Prostate gland (tissue), 2 donors: ENCODE data around the gene VPS37B. TPM values are rescaled to one million over a fixed set of nuclear protein-coding genes. Genes with fewer than 3 reads are reported as not detected.

Source experiments
- DNase-seq: peaks from one replicate; pipeline ENCODE4 v3.0.0-alpha.2; 2019; ENCODE audit warnings: low spot score
- H3K27ac ChIP-seq, 2 donors: fragments of 200-600 bp; sonication (generic); 2 replicates each; pipeline ENCODE4 v1.5.1; 2017 to 2019
- H3K27me3 ChIP-seq: fragments of 200-600 bp; sonication (generic); replicated peaks from 2 replicates; pipeline ENCODE4 v1.5.1; 2019; ENCODE audit not compliant: insufficient read depth
- H3K36me3 ChIP-seq, 2 donors: fragments of 200-600 bp; sonication (generic); 1 replicate in 1 of 2; 2 replicates in 1 of 2; pipeline versions ENCODE4 v1.5.1 to v1.8.1; 2017 to 2019
- H3K4me1 ChIP-seq: fragments of 200-600 bp; sonication (generic); replicated peaks from 2 replicates; pipeline ENCODE4 v1.5.1; 2019
- H3K4me3 ChIP-seq, 2 donors: fragments of 200-600 bp; sonication (generic); 2 replicates each; pipeline ENCODE4 v1.5.1; 2017 to 2019
- H3K9me3 ChIP-seq: fragments of 200-600 bp; sonication (generic); 2 replicates; pipeline ENCODE4 v1.5.1; 2017
- POLR2A ChIP-seq: fragments of 450-650 bp; IDR thresholded peaks from one replicate; pipeline ENCODE4 v1.6.1; 2016; ENCODE audit warnings: antibody characterized with exemption, mild to moderate bottlenecking
- POLR2AphosphoS5 ChIP-seq: sonication (generic); formaldehyde crosslinking; IDR thresholded peaks from one replicate; pipeline ENCODE4 v1.6.1; 2017; ENCODE audit warnings: antibody characterized with exemption
- WGBS: methylation state at CpG from one replicate; pipeline ENCODE4 v1.1.5; 2018; 5-methylcytosine and 5-hydroxymethylcytosine counted together
- intact Hi-C: fragments of 100-400 bp; cut with DNase I; formaldehyde crosslinking; loops from one replicate; pipeline ENCODE4 v1.14.2; 2022
- total RNA-seq, 2 donors: library from RNA; depleted of rRNA; stranded (reverse); fragments of >200 nt; gene quantifications; one replicate each; pipeline ENCODE4 v1.1.0, GENCODE V29; 2016
- TF ChIP-seq, protein P1 (sequence below), 4 experiments: fragments of 200-600 bp in 2 of 4; fragments of 450-650 bp in 2 of 4; sonication (generic) in 2 of 4; IDR thresholded peaks; 1 replicate in 3 of 4; 2 replicates in 1 of 4; pipeline ENCODE4 v1.5.1; 2016 to 2019; ENCODE audit warnings: antibody characterized with exemption in 4 of 4, mild to moderate bottlenecking in 2 of 4, moderate library complexity in 2 of 4

VPS37B gene
- total RNA-seq, 2 donors from 2014 or later = 37.6 to 67.7 TPM

GRCh38 chr12:122889761-122890520 is 6.0 kb downstream of the VPS37B start:
- Histone ChIP-seq H3K4me3 (no peak overlapping the region), H3K9me3 (no peaks in the 10 kb centered on the region), H3K4me1 (peaks cover 37% of the 10 kb centered on the region), H3K27ac (peak overlapping the region; percentile 88 to 92), H3K36me3 (no peaks in the 10 kb centered on the region), H3K27me3 (no peaks in the 10 kb centered on the region)
- no peak for TF ChIP-seq POLR2A
- DNase-seq = no peak
- WGBS = 69% methylated on average over 13 of the region's 13 CpGs
- intact Hi-C loops = no loop called here

- WGBS = 20% methylated on average over 12 of the region's 12 CpGs
- peak; percentile 93 for DNase-seq
- H3K27ac ChIP-seq = peak overlapping the region; percentile 88 to 92
- H3K9me3 ChIP-seq = no peaks in the 10 kb centered on the region
- H3K4me1 ChIP-seq = peaks cover 37% of the 10 kb centered on the region
- peak overlapping the region in 1 of 2 donors; percentile 19 for H3K4me3 ChIP-seq
- H3K27me3 ChIP-seq = no peaks in the 10 kb centered on the region
- TF ChIP-seq POLR2A = peak; percentile 18
- peak; percentile 94 for TF ChIP-seq POLR2AphosphoS5
- TF ChIP-seq, protein P1, sequence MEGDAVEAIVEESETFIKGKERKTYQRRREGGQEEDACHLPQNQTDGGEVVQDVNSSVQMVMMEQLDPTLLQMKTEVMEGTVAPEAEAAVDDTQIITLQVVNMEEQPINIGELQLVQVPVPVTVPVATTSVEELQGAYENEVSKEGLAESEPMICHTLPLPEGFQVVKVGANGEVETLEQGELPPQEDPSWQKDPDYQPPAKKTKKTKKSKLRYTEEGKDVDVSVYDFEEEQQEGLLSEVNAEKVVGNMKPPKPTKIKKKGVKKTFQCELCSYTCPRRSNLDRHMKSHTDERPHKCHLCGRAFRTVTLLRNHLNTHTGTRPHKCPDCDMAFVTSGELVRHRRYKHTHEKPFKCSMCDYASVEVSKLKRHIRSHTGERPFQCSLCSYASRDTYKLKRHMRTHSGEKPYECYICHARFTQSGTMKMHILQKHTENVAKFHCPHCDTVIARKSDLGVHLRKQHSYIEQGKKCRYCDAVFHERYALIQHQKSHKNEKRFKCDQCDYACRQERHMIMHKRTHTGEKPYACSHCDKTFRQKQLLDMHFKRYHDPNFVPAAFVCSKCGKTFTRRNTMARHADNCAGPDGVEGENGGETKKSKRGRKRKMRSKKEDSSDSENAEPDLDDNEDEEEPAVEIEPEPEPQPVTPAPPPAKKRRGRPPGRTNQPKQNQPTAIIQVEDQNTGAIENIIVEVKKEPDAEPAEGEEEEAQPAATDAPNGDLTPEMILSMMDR (IDR thresholded peaks at IDR 0.05) = peak in 1 of 4 experiments; percentile 7
- no peaks in the 10 kb centered on the region for H3K36me3 ChIP-seq
- intact Hi-C loops = no loop called here
Observed at GRCh38 chr12:122888232-122888752, 7.6 kb downstream of the VPS37B start.

DNA sequence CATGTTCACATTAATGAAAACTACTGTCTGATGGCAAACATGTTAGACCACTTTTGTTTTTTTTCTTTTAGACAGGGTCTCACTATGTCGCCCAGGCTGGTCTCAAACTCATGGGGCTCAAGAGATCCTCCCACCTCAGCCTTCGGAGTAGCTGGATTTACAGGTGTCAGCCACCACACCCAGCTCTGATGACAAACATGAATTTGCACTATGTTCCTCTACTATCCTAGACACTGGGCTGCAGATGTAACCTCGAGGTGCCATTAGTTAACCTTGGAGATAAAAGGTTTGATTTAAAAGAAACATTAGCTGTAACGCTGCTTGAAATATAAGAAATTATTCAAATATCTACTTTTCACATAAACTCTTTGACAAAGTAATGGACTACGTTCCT is 8.1 kb downstream of the VPS37B start:
- TF ChIP-seq POLR2A (no peak), POLR2AphosphoS5 (no peak)
- TF ChIP-seq, protein P1 (IDR thresholded peaks at IDR 0.05) = no peak
- intact Hi-C loops = no loop called here
- Histone ChIP-seq H3K27me3 (no peaks in the 10 kb centered on the region), H3K27ac (peak overlapping the region; percentile 88 to 92), H3K4me1 (peaks cover 33% of the 10 kb centered on the region), H3K4me3 (no peak overlapping the region), H3K36me3 (no peaks in the 10 kb centered on the region), H3K9me3 (no peaks in the 10 kb centered on the region)
- no peak for DNase-seq
- WGBS = 35% methylated on average over 5 of the region's 5 CpGs

GRCh38 chr12:122886851-122887818 is 8.8 kb downstream of the VPS37B start:
- no peak overlapping the region for H3K4me3 ChIP-seq
- no peaks in the 10 kb centered on the region for H3K27me3 ChIP-seq
- TF ChIP-seq, protein P1 (IDR thresholded peaks at IDR 0.05) = no peak
- TF ChIP-seq POLR2A (no peak), POLR2AphosphoS5 (no peak)
- no peaks in the 10 kb centered on the region for H3K9me3 ChIP-seq
- DNase-seq = no peak
- H3K27ac ChIP-seq = peak overlapping the region; percentile 88 to 92
- peaks cover 33% of the 10 kb centered on the region for H3K4me1 ChIP-seq
- H3K36me3 ChIP-seq = no peaks in the 10 kb centered on the region
- WGBS = 53% methylated on average over 10 of the region's 10 CpGs
- intact Hi-C loops = no loop called here

DNA sequence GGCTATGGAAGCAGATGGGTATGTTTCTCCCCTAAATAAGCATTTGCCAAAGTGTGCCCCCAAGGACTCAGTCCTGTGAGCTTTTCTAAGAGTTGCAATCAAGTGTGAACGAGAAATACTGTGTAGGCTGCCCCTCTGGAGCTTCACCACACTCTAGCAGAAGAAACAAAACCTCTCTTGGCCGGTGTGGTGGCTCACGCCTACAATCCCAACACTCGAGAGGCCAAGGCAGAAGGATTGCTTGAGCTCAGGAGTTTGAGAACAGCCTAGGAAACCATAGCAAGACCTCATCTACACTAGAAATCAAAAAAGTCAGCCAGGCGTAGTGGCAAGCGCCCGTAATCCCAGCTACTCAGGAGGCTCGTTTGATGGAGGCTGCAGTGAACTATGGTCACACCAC is 9.8 kb downstream of the VPS37B start:
- H3K27me3 ChIP-seq = no peaks in the 10 kb centered on the region
- no peak for DNase-seq
- TF ChIP-seq, protein P1 (IDR thresholded peaks at IDR 0.05) = no peak
- TF ChIP-seq POLR2A (no peak), POLR2AphosphoS5 (no peak)
- intact Hi-C loops = no loop called here
- H3K4me3 ChIP-seq = no peak overlapping the region
- peaks cover 29% of the 10 kb centered on the region for H3K4me1 ChIP-seq
- no peaks in the 10 kb centered on the region for H3K36me3 ChIP-seq
- 83% methylated on average over 8 of the region's 8 CpGs for WGBS
- peak overlapping the region; percentile 88 to 92 for H3K27ac ChIP-seq
- H3K9me3 ChIP-seq = no peaks in the 10 kb centered on the region
